Hepatocyte (in vitro differentiated cells): ENCODE results near the gene EPDR1. TPM values are rescaled to one million over a fixed set of nuclear protein-coding genes. Genes with fewer than 3 reads are reported as not detected.

Experiments
- DNase-seq: peaks from one replicate; pipeline ENCODE4 v3.0.0-alpha.2; 2016; ENCODE audit warnings: low spot score
- H2AFZ ChIP-seq: fragments of 200-600 bp; sonication (generic); 2 replicates; pipeline ENCODE4 v1.6.0; 2016; ENCODE audit warnings: antibody characterized with exemption, mild to moderate bottlenecking
- H3K27ac ChIP-seq: fragments of 200-600 bp; sonication (generic); 2 replicates; pipeline ENCODE4 v1.5.1; 2016; ENCODE audit warnings: mild to moderate bottlenecking
- H3K27me3 ChIP-seq: fragments of 200-600 bp; sonication (generic); 2 replicates; pipeline ENCODE4 v1.6.1; 2016
- H3K36me3 ChIP-seq: fragments of 200-600 bp; sonication (generic); replicated peaks from 2 replicates; pipeline ENCODE4 v1.5.1; 2016; ENCODE audit warnings: low read depth; ENCODE audit not compliant: insufficient read depth
- H3K4me1 ChIP-seq: fragments of 200-600 bp; sonication (generic); 2 replicates; pipeline ENCODE4 v1.5.1; 2016; ENCODE audit warnings: mild to moderate bottlenecking, moderate library complexity; ENCODE audit not compliant: insufficient read depth
- H3K4me2 ChIP-seq: fragments of 200-600 bp; sonication (generic); 2 replicates; pipeline ENCODE4 v1.6.0; 2016
- H3K4me3 ChIP-seq: fragments of 200-600 bp; sonication (generic); 2 replicates; pipeline ENCODE4 v1.5.1; 2016; ENCODE audit warnings: mild to moderate bottlenecking
- H3K79me2 ChIP-seq: fragments of 200-600 bp; sonication (generic); 2 replicates; pipeline ENCODE4 v1.6.0; 2017; ENCODE audit warnings: mild to moderate bottlenecking
- H3K9me2 ChIP-seq: fragments of 200-600 bp; sonication (generic); replicated peaks from 2 replicates; pipeline ENCODE4 v1.6.0; 2017; ENCODE audit warnings: mild to moderate bottlenecking; ENCODE audit not compliant: insufficient read depth
- H3K9me3 ChIP-seq: fragments of 200-600 bp; sonication (generic); 2 replicates; pipeline ENCODE4 v1.5.1; 2016; ENCODE audit warnings: low read depth, mild to moderate bottlenecking
- H4K20me1 ChIP-seq: fragments of 200-600 bp; sonication (generic); 2 replicates; pipeline ENCODE4 v1.6.0; 2016; ENCODE audit warnings: mild to moderate bottlenecking; ENCODE audit not compliant: insufficient read depth, poor library complexity, severe bottlenecking
- CTCF ChIP-seq: fragments of 200-600 bp; sonication (generic); IDR thresholded peaks from 2 replicates; pipeline ENCODE4 v1.5.1; 2016; ENCODE audit warnings: antibody characterized with exemption, mild to moderate bottlenecking; ENCODE audit not compliant: poor library complexity
- EZH2 ChIP-seq: fragments of 200-600 bp; sonication (generic); IDR thresholded peaks from 2 replicates; pipeline ENCODE4 v1.6.1; 2016; ENCODE audit warnings: antibody characterized with exemption, mild to moderate bottlenecking, borderline replicate concordance
- EZH2phosphoT487 ChIP-seq: fragments of 200-600 bp; sonication (generic); IDR thresholded peaks from one replicate; pipeline ENCODE4 v1.6.1; 2018; ENCODE audit warnings: antibody characterized with exemption, mild to moderate bottlenecking, low read depth, moderate library complexity; ENCODE audit not compliant: unreplicated experiment, severe bottlenecking
- WGBS: methylation state at CpG from one replicate; pipeline ENCODE4 v1.1.6; 2016; ENCODE audit warnings: low lambda C conversion rate; ENCODE audit errors: missing lambda C conversion rate; 5-methylcytosine and 5-hydroxymethylcytosine counted together
- polyA plus RNA-seq: library from polyadenylated mRNA; unstranded; fragments of >200 nt; fragmentation: Nextera tagmentation; extraction: Ambion mirVana; gene quantifications from 2 replicates; pipeline ENCODE4 v1.2.1, GENCODE V29; 2016
- total RNA-seq: library from RNA; depleted of rRNA; stranded (reverse); fragments of >200 nt; gene quantifications from 2 replicates; pipeline ENCODE4 v1.2.3, GENCODE V29; 2014

The EPDR1 gene
- total and polyA plus RNA-seq, 2 experiments from 2014 or later, result 6.8 to 12.2 TPM

GRCh38 chr7:37960483-37960882, 40.0 kb downstream of the EPDR1 start:
- H3K4me2 ChIP-seq, result no peak overlapping the region
- no peaks in the 10 kb centered on the region for H3K36me3 ChIP-seq
- no peaks in the 10 kb centered on the region for H3K27me3 ChIP-seq
- no peaks in the 10 kb centered on the region for H3K9me2 ChIP-seq
- 85% methylated on average over 2 of the region's 2 CpGs for WGBS
- H3K27ac ChIP-seq, result no peak overlapping the region
- TF ChIP-seq EZH2, result no peak
- no peak for TF ChIP-seq EZH2phosphoT487
- TF ChIP-seq CTCF, result no peak
- no peak overlapping the region for H2AFZ ChIP-seq
- no peak for DNase-seq
- H3K4me3 ChIP-seq, result no peak overlapping the region
- no peaks in the 10 kb centered on the region for H3K4me1 ChIP-seq
- no peaks in the 10 kb centered on the region for H3K79me2 ChIP-seq
- no peaks in the 10 kb centered on the region for H3K9me3 ChIP-seq
- no peaks in the 10 kb centered on the region for H4K20me1 ChIP-seq

- H3K36me3 ChIP-seq, result no peaks in the 10 kb centered on the region
- no peak overlapping the region for H3K4me2 ChIP-seq
- no peaks in the 10 kb centered on the region for H3K9me3 ChIP-seq
- H3K27ac ChIP-seq, result no peak overlapping the region
- no peak for DNase-seq
- 73% methylated on average over 5 of the region's 5 CpGs for WGBS
- H3K4me3 ChIP-seq, result no peak overlapping the region
- H3K4me1 ChIP-seq, result no peaks in the 10 kb centered on the region
- H2AFZ ChIP-seq, result no peak overlapping the region
- TF ChIP-seq CTCF (no peak), EZH2 (no peak), EZH2phosphoT487 (no peak)
- H3K79me2 ChIP-seq, result no peaks in the 10 kb centered on the region
- H3K9me2 ChIP-seq, result no peaks in the 10 kb centered on the region
- no peaks in the 10 kb centered on the region for H4K20me1 ChIP-seq
- no peaks in the 10 kb centered on the region for H3K27me3 ChIP-seq
Measured at GRCh38 chr7:37961251-37961650, 40.8 kb downstream of the EPDR1 start.

GRCh38 chr7:37964196-37964595, 43.8 kb downstream of the EPDR1 start:
- no peak for TF ChIP-seq CTCF
- no peak for TF ChIP-seq EZH2
- TF ChIP-seq EZH2phosphoT487, result no peak
- H3K79me2 ChIP-seq, result no peaks in the 10 kb centered on the region
- no peak overlapping the region for H3K27ac ChIP-seq
- no peaks in the 10 kb centered on the region for H4K20me1 ChIP-seq
- no peak overlapping the region for H3K4me2 ChIP-seq
- H3K9me2 ChIP-seq, result no peaks in the 10 kb centered on the region
- no peak overlapping the region for H2AFZ ChIP-seq
- no peaks in the 10 kb centered on the region for H3K27me3 ChIP-seq
- H3K9me3 ChIP-seq, result no peaks in the 10 kb centered on the region
- no peak for DNase-seq
- H3K4me3 ChIP-seq, result no peak overlapping the region
- H3K36me3 ChIP-seq, result no peaks in the 10 kb centered on the region
- no peaks in the 10 kb centered on the region for H3K4me1 ChIP-seq
- 81% methylated on average over 5 of the region's 5 CpGs for WGBS

- H3K9me2 ChIP-seq, result no peaks in the 10 kb centered on the region
- no peak overlapping the region for H3K27ac ChIP-seq
- H3K79me2 ChIP-seq, result no peaks in the 10 kb centered on the region
- H2AFZ ChIP-seq, result no peak overlapping the region
- no peaks in the 10 kb centered on the region for H3K36me3 ChIP-seq
- WGBS, result 80% methylated on average over 3 of the region's 3 CpGs
- no peaks in the 10 kb centered on the region for H3K27me3 ChIP-seq
- no peaks in the 10 kb centered on the region for H4K20me1 ChIP-seq
- no peak overlapping the region for H3K4me2 ChIP-seq
- TF ChIP-seq EZH2 (no peak), CTCF (no peak)
- DNase-seq, result no peak
- H3K4me1 ChIP-seq, result no peaks in the 10 kb centered on the region
- no peaks in the 10 kb centered on the region for H3K9me3 ChIP-seq
- H3K4me3 ChIP-seq, result no peak overlapping the region
Measured at GRCh38 chr7:37970211-37970610, 49.8 kb downstream of the EPDR1 start.
